Nephron progenitor cell (in vitro differentiated cells): ENCODE data around the gene CISD2.
A peak's percentile ranks its signal among the peaks of the same experiment; 100 is the strongest.
"Not testable (repeated sequence)": the region's sequence is repeated elsewhere in the genome, so short reads cannot be mapped to it uniquely, and the experiment has no call there.

Experiments used
- DNase-seq: peaks from one replicate; pipeline ENCODE4 v3.0.0; 2021
- H3K27ac Mint-ChIP-seq: 2 replicates; pipeline ENCODE4 v1.8.0; 2021; ENCODE audit warnings: mild to moderate bottlenecking, moderate library complexity, mixed read lengths
- H3K27me3 Mint-ChIP-seq: 2 replicates; pipeline ENCODE4 v1.8.0; 2021; ENCODE audit warnings: mild to moderate bottlenecking, low read depth, mixed read lengths; ENCODE audit not compliant: poor library complexity
- H3K36me3 Mint-ChIP-seq: 2 replicates; pipeline ENCODE4 v1.8.0; 2021; ENCODE audit warnings: low read depth, mixed read lengths
- H3K4me1 Mint-ChIP-seq: 2 replicates; pipeline ENCODE4 v1.8.0; 2021; ENCODE audit warnings: mixed read lengths
- H3K4me3 Mint-ChIP-seq: 2 replicates; pipeline ENCODE4 v1.8.0; 2021; ENCODE audit warnings: mild to moderate bottlenecking, moderate library complexity, mixed read lengths
- H3K9me3 Mint-ChIP-seq: 2 replicates; pipeline ENCODE4 v1.8.0; 2021; ENCODE audit warnings: mild to moderate bottlenecking, moderate library complexity, mixed read lengths
- TF ChIP-seq, protein P1 (sequence below): fragments of 200-600 bp; sonication (generic); IDR thresholded peaks from 2 replicates; pipeline ENCODE4 v1.5.0; 2021; ENCODE audit warnings: antibody characterized with exemption

CISD2 gene

DNA sequence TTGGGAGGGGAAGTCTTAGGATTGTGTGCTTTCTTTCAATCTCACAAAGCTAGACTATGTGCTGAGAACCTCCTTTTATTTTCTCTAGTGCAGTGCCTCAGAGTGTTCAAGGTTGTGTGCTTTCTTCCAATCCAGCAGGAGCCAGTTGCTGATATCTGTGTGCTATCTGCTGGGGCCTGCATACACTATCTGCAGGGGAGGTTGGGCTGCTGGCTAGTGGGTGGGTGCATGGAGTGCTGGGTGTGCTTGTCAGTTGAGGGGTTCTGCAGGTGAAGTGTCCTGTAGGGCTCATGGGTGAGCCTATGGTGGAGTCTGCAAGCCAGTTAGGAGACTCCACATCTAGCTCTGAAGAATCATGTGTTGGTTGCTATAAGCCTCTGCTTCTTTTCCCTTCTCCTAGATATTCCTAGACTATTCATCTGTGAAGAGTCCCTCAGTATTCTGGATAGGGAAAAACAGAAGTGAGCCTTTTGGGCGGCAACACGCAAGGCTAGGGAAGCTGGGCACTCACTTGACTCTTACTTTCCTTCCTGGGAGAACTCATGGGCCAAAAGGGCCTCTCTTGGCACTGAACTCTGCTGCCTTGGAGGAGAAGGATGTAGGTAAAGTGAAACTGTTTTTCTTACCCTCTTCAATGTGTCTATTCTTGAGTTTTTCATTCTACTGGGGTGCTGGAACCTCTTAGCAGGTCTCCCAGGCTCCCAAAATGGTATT lies 8.0 kb upstream of the CISD2 start:
- Mint-ChIP-seq H3K9me3 (peaks cover 53% of the 10 kb centered on the region), H3K36me3 (peaks cover 69% of the 10 kb centered on the region), H3K27ac (no peak overlapping the region), H3K4me3 (no peak overlapping the region), H3K4me1 (no peaks in the 10 kb centered on the region), H3K27me3 (peaks cover 3% of the 10 kb centered on the region)
- TF ChIP-seq, protein P1, sequence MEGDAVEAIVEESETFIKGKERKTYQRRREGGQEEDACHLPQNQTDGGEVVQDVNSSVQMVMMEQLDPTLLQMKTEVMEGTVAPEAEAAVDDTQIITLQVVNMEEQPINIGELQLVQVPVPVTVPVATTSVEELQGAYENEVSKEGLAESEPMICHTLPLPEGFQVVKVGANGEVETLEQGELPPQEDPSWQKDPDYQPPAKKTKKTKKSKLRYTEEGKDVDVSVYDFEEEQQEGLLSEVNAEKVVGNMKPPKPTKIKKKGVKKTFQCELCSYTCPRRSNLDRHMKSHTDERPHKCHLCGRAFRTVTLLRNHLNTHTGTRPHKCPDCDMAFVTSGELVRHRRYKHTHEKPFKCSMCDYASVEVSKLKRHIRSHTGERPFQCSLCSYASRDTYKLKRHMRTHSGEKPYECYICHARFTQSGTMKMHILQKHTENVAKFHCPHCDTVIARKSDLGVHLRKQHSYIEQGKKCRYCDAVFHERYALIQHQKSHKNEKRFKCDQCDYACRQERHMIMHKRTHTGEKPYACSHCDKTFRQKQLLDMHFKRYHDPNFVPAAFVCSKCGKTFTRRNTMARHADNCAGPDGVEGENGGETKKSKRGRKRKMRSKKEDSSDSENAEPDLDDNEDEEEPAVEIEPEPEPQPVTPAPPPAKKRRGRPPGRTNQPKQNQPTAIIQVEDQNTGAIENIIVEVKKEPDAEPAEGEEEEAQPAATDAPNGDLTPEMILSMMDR, result no peak
- DNase-seq, result no peak

DNA sequence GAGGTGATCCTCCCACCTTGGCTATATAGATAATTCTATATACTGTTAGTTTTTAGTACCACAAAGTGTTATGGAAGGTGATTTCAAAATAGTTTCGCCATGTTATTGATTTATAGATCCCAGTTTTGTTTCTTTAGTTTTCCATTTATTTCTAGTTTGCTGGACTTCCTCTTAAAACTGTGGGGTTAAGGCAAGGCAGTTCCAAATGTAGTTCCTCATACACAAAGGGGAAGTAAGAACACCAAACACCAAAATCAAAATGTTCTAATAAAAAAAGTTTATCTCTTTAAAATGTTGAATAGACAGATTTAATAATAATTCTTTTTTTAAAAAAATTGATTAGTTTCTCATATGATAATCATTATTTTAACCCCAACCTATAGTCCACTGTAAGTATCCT lies 6.8 kb upstream of the CISD2 start:
- TF ChIP-seq, protein P1, result no peak
- no peak for DNase-seq
- H3K4me1 Mint-ChIP-seq, result peaks cover 10% of the 10 kb centered on the region

DNA sequence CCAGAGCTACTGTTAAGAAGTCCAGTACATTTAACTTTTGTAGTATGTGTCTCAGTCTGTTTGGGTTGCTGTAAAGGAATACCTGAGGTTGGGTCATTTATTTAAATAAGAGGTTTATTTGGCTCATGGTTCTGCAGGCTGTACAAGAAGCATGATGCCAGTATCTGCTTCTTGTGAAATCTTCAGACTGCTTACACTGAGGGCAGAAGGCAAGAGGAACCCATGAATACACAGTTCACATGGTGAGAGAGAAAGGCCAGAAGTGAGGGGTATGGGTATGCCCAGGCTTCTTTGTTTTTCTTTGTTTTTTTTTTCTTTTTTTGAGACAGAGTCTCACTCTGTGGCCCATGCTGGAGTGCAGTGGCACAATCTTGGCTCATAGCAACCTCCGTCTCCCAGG lies 6.0 kb upstream of the CISD2 start:
- H3K4me1 Mint-ChIP-seq, result peaks cover 17% of the 10 kb centered on the region
- TF ChIP-seq, protein P1, result no peak
- H3K9me3 Mint-ChIP-seq, result peaks cover 53% of the 10 kb centered on the region
- DNase-seq, result no peak
- no peak overlapping the region for H3K27ac Mint-ChIP-seq
- no peak overlapping the region for H3K4me3 Mint-ChIP-seq
- H3K27me3 Mint-ChIP-seq, result peaks cover 3% of the 10 kb centered on the region
- H3K36me3 Mint-ChIP-seq, result peaks cover 80% of the 10 kb centered on the region

More for the DNA sequence above, 6.8 kb upstream of the CISD2 start:
- Mint-ChIP-seq H3K9me3 (peaks cover 53% of the 10 kb centered on the region), H3K27me3 (peaks cover 3% of the 10 kb centered on the region), H3K4me3 (no peak overlapping the region), H3K36me3 (peaks cover 80% of the 10 kb centered on the region), H3K27ac (no peak overlapping the region)

DNA sequence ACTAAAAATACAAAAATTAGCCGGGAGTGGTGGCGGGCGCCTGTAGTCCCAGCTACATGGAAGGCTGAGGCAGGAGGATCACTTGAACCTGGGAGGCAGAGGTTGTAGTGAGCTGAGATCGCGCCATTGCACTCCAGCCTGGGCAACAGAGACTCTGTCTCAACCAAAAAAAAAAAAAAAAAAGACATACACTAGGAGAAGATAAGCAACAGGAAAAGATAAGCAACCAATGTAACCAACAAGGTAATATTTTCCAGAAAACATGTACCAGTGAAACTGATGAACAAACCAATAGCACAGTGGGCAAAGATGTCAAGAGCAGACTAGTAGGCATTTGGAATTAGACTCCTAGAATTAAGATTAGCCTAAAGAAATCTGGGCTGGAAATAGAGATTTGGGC lies 3.5 kb upstream of the CISD2 start:
- Mint-ChIP-seq H3K4me1 (peaks cover 36% of the 10 kb centered on the region), H3K9me3 (peaks cover 30% of the 10 kb centered on the region), H3K36me3 (peaks cover 58% of the 10 kb centered on the region)
- H3K4me3 Mint-ChIP-seq, H3K27ac Mint-ChIP-seq, DNase-seq, H3K27me3 Mint-ChIP-seq: not testable (repeated sequence)

DNA sequence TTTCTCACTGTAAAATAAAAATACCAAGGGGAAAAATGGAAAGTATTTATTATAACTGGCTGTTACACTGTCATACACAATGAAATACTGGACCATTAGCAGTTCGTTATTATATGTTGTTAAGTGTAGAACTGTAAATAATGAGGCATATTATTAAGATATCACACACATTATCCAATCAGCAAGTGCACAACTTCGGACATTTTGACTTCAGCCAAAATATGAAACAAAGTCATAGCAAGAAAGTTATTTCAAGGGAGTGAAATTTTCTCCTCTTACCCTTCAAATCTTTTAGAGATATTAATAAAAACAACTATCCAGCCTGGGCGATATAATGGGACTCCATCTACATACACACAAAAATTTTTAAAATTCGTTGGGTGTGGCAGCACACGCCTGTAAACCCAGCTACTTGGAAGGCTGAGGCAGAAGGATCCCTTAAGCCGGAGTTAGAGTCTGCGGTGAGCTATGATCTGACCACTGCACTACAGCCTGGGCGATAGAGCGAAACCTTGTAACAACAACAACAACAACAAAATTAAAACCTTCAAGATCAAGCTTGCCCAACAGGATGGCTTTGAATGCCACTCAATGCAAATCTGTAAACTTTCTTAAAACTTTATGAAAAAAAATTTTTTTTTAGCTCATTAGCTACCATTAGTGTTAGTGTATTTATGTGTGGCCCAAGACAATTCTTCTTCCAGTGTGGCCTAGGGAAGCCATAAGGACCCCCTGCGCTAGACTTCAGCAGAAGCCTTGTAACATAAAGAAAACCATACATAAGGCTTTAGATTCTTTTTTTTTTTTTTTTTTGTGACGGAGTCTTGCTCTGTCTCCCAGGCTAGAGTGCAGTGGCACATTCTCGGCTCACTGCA lies 1.3 kb upstream of the CISD2 start:
- H3K27ac Mint-ChIP-seq, result no peak overlapping the region
- H3K36me3 Mint-ChIP-seq, result peaks cover 52% of the 10 kb centered on the region
- TF ChIP-seq, protein P1, result no peak
- peaks cover 50% of the 10 kb centered on the region for H3K4me1 Mint-ChIP-seq
- no peak for DNase-seq
- peaks cover 20% of the 10 kb centered on the region for H3K9me3 Mint-ChIP-seq
- peaks cover 7% of the 10 kb centered on the region for H3K27me3 Mint-ChIP-seq
- H3K4me3 Mint-ChIP-seq, result peak overlapping the region; percentile 42

DNA sequence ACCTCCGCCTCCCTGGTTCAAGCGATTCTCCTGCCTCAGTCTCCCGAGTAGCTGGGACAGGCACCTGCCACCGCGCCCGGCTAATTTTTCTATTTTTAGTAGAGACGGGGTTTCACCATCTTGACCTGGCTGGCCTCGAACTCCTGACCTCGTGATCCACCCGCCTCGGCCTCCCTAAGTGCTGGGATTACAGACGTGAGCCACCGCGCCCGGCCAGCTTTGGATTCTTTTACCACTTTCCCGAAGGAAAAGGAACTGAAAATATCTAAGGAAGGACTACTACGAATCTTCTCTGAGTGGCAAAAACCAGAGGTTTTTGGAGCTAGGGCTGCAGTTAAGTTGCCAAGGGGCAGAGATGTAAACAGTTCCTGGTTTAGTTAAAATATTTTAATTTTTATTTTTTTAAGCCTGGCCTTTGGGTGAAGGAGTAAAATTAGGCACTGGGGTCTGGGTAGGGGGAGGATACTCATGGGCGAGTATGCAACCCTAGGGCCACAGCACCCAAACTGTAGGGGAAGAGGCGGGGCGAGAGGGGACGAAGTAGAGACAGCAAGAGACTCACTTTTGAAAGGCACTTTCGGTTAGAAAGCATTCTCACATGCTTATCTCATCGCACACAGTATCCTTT lies 525 bp upstream of the CISD2 start:
- H3K36me3 Mint-ChIP-seq, result peaks cover 52% of the 10 kb centered on the region
- H3K9me3 Mint-ChIP-seq, result peaks cover 19% of the 10 kb centered on the region
- H3K27ac Mint-ChIP-seq, result peak overlapping the region; percentile 95
- H3K27me3 Mint-ChIP-seq, result peaks cover 10% of the 10 kb centered on the region
- H3K4me1 Mint-ChIP-seq, result peaks cover 50% of the 10 kb centered on the region
- TF ChIP-seq, protein P1, result no peak
- peak overlapping the region; percentile 79 for H3K4me3 Mint-ChIP-seq
- DNase-seq, result peak; percentile 3
